Activated CD4-positive, alpha-beta T cell treated with anti-CD3 and anti-CD28 coated beads, Interleukin-2, amount 50 U/mL, for 1 hour (primary cell): ENCODE results near the gene RFX8.
"Not testable (repeated sequence)": the region's sequence is repeated elsewhere in the genome, so short reads cannot be mapped to it uniquely, and the experiment has no call there.

Source experiments
- DNase-seq: peaks from one replicate; pipeline ENCODE4 v3.0.0-alpha.2; 2020

RFX8 gene

GRCh38 chr2:101474731-101475384 is at the start of gene RFX8:
Gene RFX8 (minus strand): TSS chr2:101475112. CDS start chr2:101466848, 8,264 bp downstream.
- peak; percentile 22 for DNase-seq

DNA sequence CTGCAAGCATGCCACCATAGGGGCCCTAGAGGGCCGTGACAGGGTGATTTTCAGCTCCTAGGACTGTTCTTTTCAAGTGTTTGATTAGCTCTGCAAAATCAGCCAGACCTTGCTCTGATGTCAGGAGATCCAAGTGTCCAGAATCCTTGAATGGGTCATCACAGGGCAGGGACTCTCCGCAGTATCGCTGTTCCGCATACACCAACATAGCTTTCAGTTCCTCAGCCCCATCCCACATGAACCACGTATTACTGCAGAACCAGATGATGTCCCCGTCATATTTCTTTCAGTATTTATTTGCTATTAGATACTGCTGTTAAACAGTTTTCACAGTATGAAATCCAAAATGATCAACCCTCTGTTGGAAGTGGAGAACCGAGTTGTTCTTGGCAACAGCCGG is 46.6 kb upstream of the RFX8 start:
- no peak for DNase-seq

GRCh38 chr2:101520246-101520645 is 45.3 kb upstream of the RFX8 start:
- no peak for DNase-seq

GRCh38 chr2:101518578-101519492 is 43.9 kb upstream of the RFX8 start:
- DNase-seq = no peak

DNA sequence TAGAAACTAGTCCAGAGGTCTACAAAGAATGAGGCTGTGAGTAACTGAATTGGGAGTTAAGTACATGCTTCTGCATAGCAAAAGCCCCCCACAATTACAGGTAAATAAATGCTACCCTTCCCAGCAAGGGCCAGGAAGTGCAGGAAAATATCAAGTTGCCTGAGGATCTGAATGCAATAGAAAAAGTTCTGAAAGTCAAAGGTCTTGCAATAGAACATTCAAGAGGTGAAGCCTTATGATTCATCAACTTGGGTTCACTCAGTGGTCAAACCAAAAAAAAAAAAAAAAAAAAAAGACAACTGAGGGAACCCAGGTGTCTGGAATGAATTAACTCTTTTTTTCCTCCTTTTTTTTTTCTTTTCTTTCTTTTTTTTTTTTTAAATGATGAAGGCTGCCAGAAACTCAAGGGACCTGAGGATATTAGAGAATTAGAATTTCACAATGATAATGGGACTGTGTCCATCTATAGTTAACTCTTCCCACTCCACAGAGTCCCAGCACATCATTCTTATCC is 42.9 kb upstream of the RFX8 start:
- DNase-seq = no peak

DNA sequence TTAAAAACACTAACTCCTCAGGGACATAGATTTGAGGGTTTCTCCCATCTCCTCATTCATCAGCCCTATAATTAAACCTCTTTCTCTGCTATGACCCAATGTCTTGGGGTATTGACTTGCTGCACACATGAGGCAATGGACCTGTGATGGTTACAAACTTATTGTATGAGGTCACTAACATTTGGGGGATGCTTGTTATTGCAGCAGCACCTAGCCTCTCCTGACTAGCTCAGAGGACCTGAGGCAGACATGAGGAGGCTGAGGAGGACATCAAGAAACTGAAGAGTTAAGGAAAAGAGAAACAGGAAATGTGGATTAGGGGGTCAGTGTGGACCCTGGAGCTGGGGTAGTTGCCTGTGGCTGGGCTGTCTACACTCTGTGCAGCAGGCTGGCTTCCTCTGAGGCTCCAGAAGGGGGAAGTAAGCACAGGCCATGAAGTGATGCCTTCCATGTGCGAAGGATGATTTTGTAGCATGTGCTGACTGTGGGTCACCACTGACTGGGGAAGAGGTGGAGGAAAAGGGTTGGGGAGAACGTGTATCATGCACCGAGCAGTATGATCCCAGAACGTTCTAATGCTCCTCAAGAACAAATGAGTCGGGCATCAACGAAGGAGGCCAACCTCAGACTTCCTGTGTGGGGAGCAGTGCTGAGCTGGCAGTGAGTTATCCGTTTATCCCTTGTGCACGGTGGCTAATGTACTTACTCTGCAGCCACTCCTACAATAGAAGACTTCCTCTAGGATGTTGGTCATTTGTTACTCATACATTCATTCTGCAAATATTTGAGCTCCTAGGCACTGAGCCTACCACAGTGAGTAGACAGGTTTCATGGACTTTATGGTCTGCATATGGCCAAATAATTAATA is 42.1 kb upstream of the RFX8 start:
- no peak for DNase-seq

GRCh38 chr2:101516349-101516748 is 41.4 kb upstream of the RFX8 start:
- no peak for DNase-seq

GRCh38 chr2:101515477-101515876 is 40.6 kb upstream of the RFX8 start:
- DNase-seq = no peak

DNA sequence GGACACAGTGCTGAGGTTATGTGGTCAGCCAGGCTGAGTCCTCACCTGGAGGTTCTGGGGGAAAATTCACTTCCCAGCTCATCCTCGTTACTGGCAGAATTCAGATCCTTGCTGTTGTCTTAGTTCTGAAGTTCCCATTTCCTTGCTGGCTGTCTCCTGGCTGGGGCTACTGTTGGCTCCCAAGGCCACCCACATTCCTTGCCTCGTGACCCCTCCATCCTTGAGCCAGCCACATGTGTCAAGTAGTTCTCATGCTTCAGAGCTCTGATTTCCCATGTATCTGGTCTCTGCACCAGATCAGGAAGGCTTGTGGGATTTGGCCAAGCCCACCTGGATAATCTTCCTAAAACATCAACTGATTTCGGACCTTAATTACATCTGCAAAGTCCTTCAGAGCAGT is 38.1 kb upstream of the RFX8 start:
- DNase-seq = no peak

GRCh38 chr2:101511381-101511780 is 36.5 kb upstream of the RFX8 start:
- no peak for DNase-seq

- no peak for DNase-seq
These were observed 34.8 kb upstream of the RFX8 start for GRCh38 chr2:101509499-101510284.

DNA sequence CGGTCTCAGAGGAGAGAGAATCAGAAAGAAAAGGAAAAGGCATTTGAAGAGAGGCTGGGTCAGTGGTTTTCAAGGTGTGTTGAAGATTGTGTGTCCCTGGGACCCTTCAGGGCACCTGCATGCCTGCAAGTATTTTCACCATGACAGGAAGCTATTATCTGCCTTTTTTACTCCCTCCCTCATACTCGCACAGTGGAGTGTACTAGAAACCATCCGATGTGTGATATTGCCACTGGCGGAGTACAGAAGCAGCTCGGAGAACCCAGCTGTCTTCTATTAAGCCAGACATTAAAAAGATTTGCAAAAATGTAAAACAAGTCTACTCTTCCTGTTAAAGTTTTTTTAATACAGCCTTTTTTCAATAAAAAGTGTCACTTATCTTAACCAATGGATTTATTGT is 33.7 kb upstream of the RFX8 start:
- DNase-seq = no peak

GRCh38 chr2:101505276-101505675 is 30.4 kb upstream of the RFX8 start:
- DNase-seq = not testable (repeated sequence)

- DNase-seq = not testable (repeated sequence)
These were observed 29.8 kb upstream of the RFX8 start for GRCh38 chr2:101504744-101505143.

DNA sequence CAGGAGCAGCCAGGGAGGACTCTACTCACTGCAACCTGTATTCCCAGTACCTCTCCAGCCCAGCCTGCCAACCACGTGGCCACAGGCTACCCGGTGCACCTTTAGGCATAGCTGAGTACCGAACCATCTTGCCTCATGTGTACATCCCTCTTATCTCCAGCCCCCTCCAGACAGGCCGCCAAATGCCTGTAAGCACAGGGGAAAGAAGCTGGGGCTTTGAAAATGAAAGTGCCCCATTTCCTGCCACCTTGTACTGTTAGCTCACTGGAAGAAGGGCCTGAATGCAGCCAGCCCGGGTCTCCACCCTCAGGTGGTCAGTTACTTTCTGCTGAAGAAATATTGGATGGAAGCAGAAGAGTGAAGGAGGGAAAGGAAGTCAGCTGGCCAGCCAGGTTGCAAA is 27.2 kb upstream of the RFX8 start:
- no peak for DNase-seq

DNA sequence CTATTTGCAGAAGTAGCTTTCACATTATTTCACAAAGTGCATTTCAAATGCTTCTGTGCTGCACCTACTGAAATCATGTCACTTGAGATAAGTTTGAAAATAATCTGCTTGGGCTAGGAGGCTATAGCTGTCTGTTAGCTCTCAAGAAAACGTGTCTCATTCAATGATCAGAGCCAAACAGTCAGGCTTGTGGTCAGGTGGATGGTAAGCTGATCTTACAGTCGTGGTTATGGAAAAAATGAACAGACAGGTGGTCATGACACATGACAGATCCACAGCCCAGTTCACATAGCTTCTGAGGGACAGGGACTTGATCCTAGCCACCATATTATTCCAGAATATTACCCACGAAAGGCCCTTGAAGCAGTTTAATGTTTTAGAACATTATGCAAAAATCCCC is 26.5 kb upstream of the RFX8 start:
- DNase-seq = no peak

DNA sequence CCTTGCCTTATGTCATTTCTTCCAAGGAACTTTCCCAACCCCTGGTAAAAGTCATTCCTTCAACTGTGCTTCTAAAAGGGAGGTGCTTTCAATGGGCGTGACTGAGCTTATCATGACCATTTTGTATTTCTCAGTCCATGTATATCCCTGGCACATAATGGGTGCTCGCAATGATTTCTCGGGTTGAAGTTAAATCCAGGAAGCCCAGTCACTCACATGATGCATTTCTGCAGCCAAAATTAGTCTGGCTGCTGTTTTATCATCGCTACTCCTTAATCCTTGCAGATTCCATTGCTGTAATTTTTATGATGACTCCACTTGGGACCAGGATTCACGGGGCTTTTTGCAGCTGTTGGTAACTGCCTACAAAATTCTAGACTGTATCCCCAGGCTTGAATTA is 25.9 kb upstream of the RFX8 start:
- DNase-seq = no peak

- DNase-seq = no peak
These were observed 25.3 kb upstream of the RFX8 start for GRCh38 chr2:101500180-101500579.

DNA sequence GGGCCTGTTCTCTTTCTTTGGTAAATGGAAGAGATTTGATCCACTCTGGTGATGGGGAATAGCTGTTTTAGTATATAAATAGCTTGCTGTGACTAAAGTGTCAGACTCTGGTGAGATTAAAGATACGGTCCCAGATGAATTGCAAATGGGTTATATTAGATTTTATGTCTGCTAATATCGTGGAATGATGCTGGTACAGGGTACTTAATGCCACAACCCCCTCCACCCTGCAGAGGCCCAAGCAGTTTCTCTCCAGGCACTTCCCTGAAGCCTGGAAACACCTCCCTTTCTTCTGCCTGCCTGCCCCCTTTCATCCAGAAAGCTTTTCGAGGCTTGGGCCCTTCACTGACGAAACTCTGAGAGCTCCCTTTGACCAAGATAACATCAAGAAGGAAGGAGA is 21.4 kb upstream of the RFX8 start:
- DNase-seq = no peak

- no peak for DNase-seq
These were observed 18.1 kb upstream of the RFX8 start for GRCh38 chr2:101492936-101493473.

- no peak for DNase-seq
These were observed 12.1 kb upstream of the RFX8 start for GRCh38 chr2:101486994-101487393.

GRCh38 chr2:101486258-101486701 is 11.4 kb upstream of the RFX8 start:
- DNase-seq = no peak
